Sigmoid colon (tissue), 7 donors: ENCODE results near the gene FN3K. TPM values are rescaled to one million over a fixed set of nuclear protein-coding genes. Genes with fewer than 3 reads are reported as not detected.
"Not testable (repeated sequence)": the region's sequence is repeated elsewhere in the genome, so short reads cannot be mapped to it uniquely, and the experiment has no call there.

Experiments used
- DNase-seq: peaks from one replicate; pipeline ENCODE4 v3.0.0-alpha.2; 2019
- H3K27ac ChIP-seq, 4 donors: fragments of 200-600 bp; sonication (generic); one replicate each; pipeline ENCODE4 v1.5.1; 2016 to 2019; ENCODE audit warnings: mild to moderate bottlenecking in 1 of 4
- H3K27me3 ChIP-seq, 3 donors: fragments of 200-600 bp; sonication (generic); one replicate each; pipeline ENCODE4 v1.5.1; 2019; ENCODE audit warnings: mild to moderate bottlenecking in 1 of 3
- H3K36me3 ChIP-seq, 4 donors: fragments of 200-600 bp; sonication (generic); one replicate each; pipeline ENCODE4 v1.5.1; 2016 to 2019
- H3K4me1 ChIP-seq, 4 donors: fragments of 200-600 bp; sonication (generic); one replicate each; pipeline ENCODE4 v1.5.1; 2017 to 2019
- H3K4me3 ChIP-seq, 4 donors: fragments of 200-600 bp; sonication (generic); one replicate each; pipeline ENCODE4 v1.5.1; 2017 to 2019; ENCODE audit warnings: mild to moderate bottlenecking in 2 of 4, moderate library complexity in 1 of 4
- H3K9me3 ChIP-seq, 4 donors: fragments of 200-600 bp in 3 of 4; sonication (generic) in 3 of 4; one replicate each; pipeline versions ENCODE4 v1.5.1 to v1.6.1; 2013 to 2019
- CTCF ChIP-seq, 4 experiments: fragments of 450-650 bp in 3 of 4; fragments of 200-600 bp in 1 of 4; IDR thresholded peaks; one replicate each; pipeline ENCODE4 v1.5.1; 2016 to 2019; ENCODE audit warnings: antibody characterized with exemption in 4 of 4, mild to moderate bottlenecking in 3 of 4, moderate library complexity in 2 of 4
- EP300 ChIP-seq, 4 donors: sonication (generic); formaldehyde crosslinking; IDR thresholded peaks; one replicate each; pipeline ENCODE4 v1.6.1; 2017; ENCODE audit warnings: antibody characterized with exemption in 4 of 4
- POLR2A ChIP-seq, 2 donors: fragments of 450-650 bp; IDR thresholded peaks; one replicate each; pipeline ENCODE4 v1.6.1; 2016; ENCODE audit warnings: antibody characterized with exemption in 2 of 2, mild to moderate bottlenecking in 2 of 2, moderate library complexity in 2 of 2
- POLR2AphosphoS5 ChIP-seq, 4 donors: sonication (generic); formaldehyde crosslinking; IDR thresholded peaks; one replicate each; pipeline ENCODE4 v1.6.1; 2017; ENCODE audit warnings: antibody characterized with exemption in 4 of 4
- WGBS, 2 donors: extraction: QIAGEN DNeasy Blood & Tissue Kit; methylation state at CpG; one replicate each; pipeline ENCODE4 v1.1.7; 2013; 5-methylcytosine and 5-hydroxymethylcytosine counted together
- intact Hi-C: fragments of 100-400 bp; cut with DNase I; formaldehyde crosslinking; loops from one replicate; pipeline ENCODE4 v1.15.1; 2023
- polyA plus RNA-seq, 3 donors: library from polyadenylated mRNA; stranded (reverse); fragments of 200-250 nt; gene quantifications; one replicate each; pipeline ENCODE4 v1.2.3, GENCODE V29; 2013
- total RNA-seq, 4 donors: library from RNA; depleted of rRNA; stranded (reverse); fragments of >200 nt; gene quantifications; one replicate each; pipeline ENCODE4 v1.1.0, GENCODE V29; 2016
- donor health status: healthy with polysubstance abuse.
- donor health status: Bipolar disorder and iron deficiency.
- donor health status: healthy.

The FN3K gene
- total and polyA plus RNA-seq, 7 donors: 2.8 to 22.2 (median 11.9) TPM

- intact Hi-C loops: loop anchor here (2.0 kb wide), 1 partner anchor 427 kb away; no protein-coding TSS in a partner anchor
- WGBS, 2 donors: 75 to 81% methylated on average over 21 of the region's 21 CpGs
Observed at GRCh38 chr17:82777778-82778375, 42.5 kb downstream of the FN3K start.

GRCh38 chr17:82779541-82779940 is 44.1 kb downstream of the FN3K start:
- 96% methylated on average over 23 of the region's 23 CpGs for WGBS, 2 donors
- Histone ChIP-seq H3K4me3 (no peak overlapping the region), H3K27ac (no peak overlapping the region), H3K36me3 (peaks cover 0 to 37% (median 6%) of the 10 kb centered on the region in 4 donors), H3K27me3 (no peaks in the 10 kb centered on the region), H3K4me1 (peaks cover 0 to 11% (median 2%) of the 10 kb centered on the region in 4 donors), H3K9me3 (no peaks in the 10 kb centered on the region)
- intact Hi-C loops: no loop called here
- no peak for TF ChIP-seq CTCF (IDR thresholded peaks at IDR 0.05)
- no peak for TF ChIP-seq EP300 (IDR thresholded peaks at IDR 0.05)
- DNase-seq: no peak

More at GRCh38 chr17:82777778-82778375, 42.5 kb downstream of the FN3K start:
- not testable (repeated sequence) for H3K9me3 ChIP-seq, H3K27me3 ChIP-seq, H3K27ac ChIP-seq, H3K4me3 ChIP-seq, DNase-seq
- peaks cover 0 to 11% (median 2%) of the 10 kb centered on the region in 4 donors for H3K4me1 ChIP-seq
- peak in 1 of 4 experiments; percentile 48 for TF ChIP-seq CTCF (IDR thresholded peaks at IDR 0.05)
- peaks cover 0 to 24% (median 2%) of the 10 kb centered on the region in 4 donors for H3K36me3 ChIP-seq

- Histone ChIP-seq H3K36me3 (peaks cover 0 to 39% (median 6%) of the 10 kb centered on the region in 4 donors), H3K27me3 (no peaks in the 10 kb centered on the region), H3K9me3 (no peaks in the 10 kb centered on the region), H3K27ac (no peak overlapping the region), H3K4me1 (peaks cover 0 to 5% (median 0%) of the 10 kb centered on the region in 4 donors), H3K4me3 (no peak overlapping the region)
- DNase-seq: no peak
- intact Hi-C loops: loop anchor here (5.0 kb wide), 1 partner anchor 137 kb away; no protein-coding TSS in a partner anchor
- TF ChIP-seq EP300 (IDR thresholded peaks at IDR 0.05) (no peak), POLR2AphosphoS5 (IDR thresholded peaks at IDR 0.05) (no peak), CTCF (IDR thresholded peaks at IDR 0.05) (no peak), POLR2A (IDR thresholded peaks at IDR 0.05) (no peak)
- 83 to 86% methylated on average over 12 of the region's 12 CpGs for WGBS, 2 donors
Observed at GRCh38 chr17:82780195-82780594, 44.8 kb downstream of the FN3K start.

GRCh38 chr17:82780971-82781893 is 45.8 kb downstream of the FN3K start:
- WGBS, 2 donors: 78 to 81% methylated on average over 27 of the region's 27 CpGs
- peaks cover 0 to 34% (median 6%) of the 10 kb centered on the region in 4 donors for H3K36me3 ChIP-seq
- intact Hi-C loops: loop anchor here (5.0 kb wide), 1 partner anchor 136 kb away; no protein-coding TSS in a partner anchor

More at GRCh38 chr17:82780971-82781893, 45.8 kb downstream of the FN3K start:
- no peak overlapping the region for H3K4me3 ChIP-seq
- H3K9me3 ChIP-seq: no peaks in the 10 kb centered on the region
- H3K4me1 ChIP-seq: peaks cover 0 to 4% (median 0%) of the 10 kb centered on the region in 4 donors
- no peak for TF ChIP-seq POLR2AphosphoS5 (IDR thresholded peaks at IDR 0.05)
- TF ChIP-seq POLR2A (IDR thresholded peaks at IDR 0.05): no peak
- TF ChIP-seq EP300 (IDR thresholded peaks at IDR 0.05): no peak
- TF ChIP-seq CTCF (IDR thresholded peaks at IDR 0.05): no peak
- DNase-seq: no peak
- H3K27ac ChIP-seq: no peak overlapping the region
- H3K27me3 ChIP-seq: no peaks in the 10 kb centered on the region
